WTC11 (cell line): Measurements from ENCODE around the gene TMEM63C.

Experiments used
- CTCF ChIP-seq: fragments of 200-600 bp; IDR thresholded peaks from 2 replicates; pipeline ENCODE4 v1.8.0; 2022; ENCODE audit warnings: antibody characterized with exemption
- FOXJ3 ChIP-seq: sonication (generic); formaldehyde crosslinking; IDR thresholded peaks from 2 replicates; pipeline ENCODE4 v1.9.0; 2021; ENCODE audit warnings: missing genetic modification reagents, mild to moderate bottlenecking, borderline replicate concordance
- HMGXB4 ChIP-seq: sonication (generic); formaldehyde crosslinking; IDR thresholded peaks from 2 replicates; pipeline ENCODE4 v1.8.1; 2023; ENCODE audit warnings: mild to moderate bottlenecking, moderate library complexity, missing genetic modification reagents
- KAT7 ChIP-seq: sonication (generic); formaldehyde crosslinking; IDR thresholded peaks from 2 replicates; pipeline ENCODE4 v1.8.1; 2023; ENCODE audit warnings: missing genetic modification reagents, mild to moderate bottlenecking, borderline replicate concordance
- NFE2L1 ChIP-seq: sonication (generic); formaldehyde crosslinking; IDR thresholded peaks from 2 replicates; pipeline ENCODE4 v1.8.1; 2023; ENCODE audit warnings: missing genetic modification reagents
- NR3C1 ChIP-seq: sonication (generic); formaldehyde crosslinking; conservative IDR thresholded peaks from 2 replicates; pipeline ENCODE4 v1.8.1; 2023; ENCODE audit warnings: low read depth, mild to moderate bottlenecking, missing genetic modification reagents
- TEAD4 ChIP-seq: sonication (generic); formaldehyde crosslinking; IDR thresholded peaks from 2 replicates; pipeline ENCODE4 v1.8.0; 2022; ENCODE audit warnings: mild to moderate bottlenecking, missing genetic modification reagents
- USF1 ChIP-seq: sonication (generic); formaldehyde crosslinking; IDR thresholded peaks from 2 replicates; pipeline ENCODE4 v1.8.0; 2022; ENCODE audit warnings: mild to moderate bottlenecking, missing genetic modification reagents
- USF2 ChIP-seq: sonication (generic); formaldehyde crosslinking; IDR thresholded peaks from 2 replicates; pipeline ENCODE4 v1.8.1; 2023; ENCODE audit warnings: mild to moderate bottlenecking, missing genetic modification reagents, moderate library complexity
- ZBTB43 ChIP-seq: sonication (generic); formaldehyde crosslinking; IDR thresholded peaks from 2 replicates; pipeline ENCODE4 v1.8.1; 2023; ENCODE audit warnings: mild to moderate bottlenecking, missing genetic modification reagents
- ZNF512 ChIP-seq: sonication (generic); formaldehyde crosslinking; IDR thresholded peaks from 2 replicates; pipeline ENCODE4 v1.8.1; 2022; ENCODE audit warnings: missing genetic modification reagents, borderline replicate concordance
- ZSCAN18 ChIP-seq: fragments of 250-450 bp; sonication (Bioruptor Pico); IDR thresholded peaks from 2 replicates; pipeline ENCODE4 v2.1.2; 2022; ENCODE audit warnings: mild to moderate bottlenecking, moderate library complexity

GRCh38 chr14:77230914-77231313 is 49.3 kb downstream of the TMEM63C start:
- TF ChIP-seq NFE2L1 (CRISPR knock-in tag) (no peak), USF1 (CRISPR knock-in tag) (no peak), CTCF (no peak), NR3C1 (no peak), FOXJ3 (no peak), HMGXB4 (CRISPR knock-in tag) (no peak), ZNF512 (CRISPR knock-in tag) (no peak), KAT7 (no peak), ZSCAN18 (CRISPR knock-in tag) (no peak), USF2 (CRISPR knock-in tag) (no peak), ZBTB43 (CRISPR knock-in tag) (no peak), TEAD4 (no peak)
